Thyroid gland (tissue), 4 donors: ENCODE data around the gene UNC50.

ENCODE experiments used
- CTCF ChIP-seq, 6 experiments: fragments of 200-600 bp in 3 of 6; fragments of 450-650 bp in 3 of 6; sonication (generic) in 3 of 6; IDR thresholded peaks; one replicate each; pipeline ENCODE4 v1.5.1; 2016 to 2019; ENCODE audit warnings: antibody characterized with exemption in 6 of 6, mild to moderate bottlenecking in 2 of 6, inconsistent platforms in 1 of 6, moderate library complexity in 1 of 6
- POLR2A ChIP-seq, 2 donors: fragments of 450-650 bp; IDR thresholded peaks; one replicate each; pipeline ENCODE4 v1.6.1; 2017; ENCODE audit warnings: antibody characterized with exemption in 2 of 2, mild to moderate bottlenecking in 2 of 2, moderate library complexity in 1 of 2

- TF ChIP-seq CTCF (IDR thresholded peaks at IDR 0.05), result no peak
- TF ChIP-seq POLR2A (IDR thresholded peaks at IDR 0.05), result no peak
Measured at GRCh38 chr2:98558852-98559530, 49.4 kb upstream of the UNC50 start.
